GM12873 (cell line): ENCODE data around the gene ACACA.

Experiments
- CTCF ChIP-seq: IDR thresholded peaks from 2 replicates; pipeline ENCODE4 v1.5.1; 2012; ENCODE audit warnings: low read depth, mild to moderate bottlenecking, moderate library complexity, low read length, control low read depth; ENCODE audit not compliant: insufficient read depth; ENCODE audit errors: missing control alignments

The ACACA gene

GRCh38 chr17:37086948-37087347, 319.7 kb downstream of the ACACA start:
- TF ChIP-seq CTCF, result no peak

GRCh38 chr17:37086334-37086733, 320.3 kb downstream of the ACACA start:
- TF ChIP-seq CTCF, result no peak

GRCh38 chr17:37084372-37084771, 322.3 kb downstream of the ACACA start:
- no peak for TF ChIP-seq CTCF

GRCh38 chr17:37083456-37083855, 323.2 kb downstream of the ACACA start:
- no peak for TF ChIP-seq CTCF

- TF ChIP-seq CTCF, result no peak
These were observed 323.7 kb downstream of the ACACA start for GRCh38 chr17:37082985-37083384.

GRCh38 chr17:37082311-37082860, 324.2 kb downstream of the ACACA start:
- no peak for TF ChIP-seq CTCF

- no peak for TF ChIP-seq CTCF
These were observed 325.3 kb downstream of the ACACA start for GRCh38 chr17:37081287-37081686.
